Measurements from ENCODE around the gene KRT32. TPM values are rescaled to one million over a fixed set of nuclear protein-coding genes. Genes with fewer than 3 reads are reported as not detected.
A peak's percentile ranks its signal among the peaks of the same experiment; 100 is the strongest.
"Not testable (repeated sequence)": the region's sequence is repeated elsewhere in the genome, so short reads cannot be mapped to it uniquely, and the experiment has no call there.

KRT32 gene
- total RNA-seq, 1 experiment from 2014 or later: not detected

- H3K9me3 ChIP-seq: peaks cover 5% of the 10 kb centered on the region; the same call in 1 of the 2 replicates
- no peaks in the 10 kb centered on the region for H3K36me3 ChIP-seq
- H3K4me3 ChIP-seq: no peak overlapping the region
- no peak for DNase-seq
- no peaks in the 10 kb centered on the region for H3K27me3 ChIP-seq
Observed at GRCh38 chr17:41452281-41452680, 14.9 kb downstream of the KRT32 start.

GRCh38 chr17:41451154-41451728 is 15.9 kb downstream of the KRT32 start:
- no peaks in the 10 kb centered on the region for H3K27me3 ChIP-seq
- no peak overlapping the region for H3K4me3 ChIP-seq
- DNase-seq: no peak

DNA sequence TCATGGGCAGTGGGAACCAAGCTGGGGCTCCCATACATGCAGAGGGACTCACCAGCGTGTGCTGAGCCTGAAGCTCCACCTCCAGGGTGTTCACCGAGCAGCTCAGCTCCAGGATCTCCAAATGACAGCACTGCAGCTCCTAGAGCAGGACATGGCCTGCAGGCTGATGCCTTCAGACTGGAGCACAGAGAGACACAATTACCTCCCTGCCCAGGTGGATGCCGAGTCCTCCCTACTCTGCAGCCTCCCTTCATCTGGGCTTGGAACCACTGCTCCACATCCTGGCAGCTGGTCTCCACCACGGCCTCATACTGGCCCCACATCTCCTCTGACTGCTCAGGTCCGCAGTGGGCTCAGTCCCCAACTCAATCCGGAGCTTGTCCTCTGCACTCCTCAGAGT is 18.2 kb downstream of the KRT32 start:
- Histone ChIP-seq H3K4me3 (no peak overlapping the region), H3K36me3 (no peaks in the 10 kb centered on the region), H3K27me3 (no peaks in the 10 kb centered on the region), H3K9me3 (peaks cover 5% of the 10 kb centered on the region; the same call in 1 of the 2 replicates)
- DNase-seq: no peak

More at GRCh38 chr17:41451154-41451728, 15.9 kb downstream of the KRT32 start:
- Histone ChIP-seq H3K36me3 (no peaks in the 10 kb centered on the region), H3K9me3 (peaks cover 5% of the 10 kb centered on the region; the same call in 1 of the 2 replicates)

DNA sequence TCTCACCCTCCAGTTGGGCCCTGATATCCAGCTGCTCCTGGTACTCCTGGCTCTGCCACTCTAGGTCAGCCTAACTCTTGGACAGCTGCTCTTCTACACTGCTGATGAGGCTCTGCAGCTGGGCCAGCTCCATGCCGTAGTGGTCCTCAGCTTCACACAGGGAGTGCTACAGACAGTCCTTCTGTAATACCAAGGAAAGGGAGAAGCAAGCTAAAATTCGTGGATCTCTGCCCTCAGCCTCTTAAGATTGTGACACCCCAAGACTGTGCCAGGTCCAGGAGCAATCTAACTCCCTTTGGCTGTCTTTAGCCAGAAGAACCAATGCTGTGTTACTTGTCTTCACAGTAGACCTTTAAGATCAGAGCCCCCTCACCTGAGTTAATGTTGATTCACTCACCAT is 18.7 kb downstream of the KRT32 start:
- Histone ChIP-seq H3K4me3 (no peak overlapping the region), H3K27me3 (no peaks in the 10 kb centered on the region), H3K9me3 (peaks cover 5% of the 10 kb centered on the region; the same call in 1 of the 2 replicates), H3K36me3 (no peaks in the 10 kb centered on the region)
- DNase-seq: no peak

DNA sequence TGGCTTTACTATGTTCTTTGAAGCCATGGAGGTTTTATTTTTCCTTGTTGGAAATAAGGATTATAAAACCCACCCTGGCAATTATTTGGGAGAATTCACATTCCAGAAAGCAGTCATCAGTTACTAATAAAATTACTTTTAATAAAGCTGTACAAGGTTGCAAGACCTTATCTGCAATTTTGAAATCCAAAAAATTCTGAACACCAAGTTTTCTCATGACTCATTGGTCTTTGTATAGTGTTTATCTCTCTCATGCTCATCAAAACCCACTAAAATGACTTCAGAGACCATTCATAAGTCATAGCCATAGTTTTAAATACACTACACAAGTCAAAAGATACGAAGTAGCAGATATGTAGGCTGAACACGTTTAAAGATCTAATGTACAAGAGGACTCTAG is 20.4 kb downstream of the KRT32 start:
- Histone ChIP-seq H3K4me3 (no peak overlapping the region), H3K27me3 (no peaks in the 10 kb centered on the region), H3K9me3 (peaks cover 4% of the 10 kb centered on the region; the same call in 1 of the 2 replicates), H3K36me3 (no peaks in the 10 kb centered on the region)
- no peak for DNase-seq

DNA sequence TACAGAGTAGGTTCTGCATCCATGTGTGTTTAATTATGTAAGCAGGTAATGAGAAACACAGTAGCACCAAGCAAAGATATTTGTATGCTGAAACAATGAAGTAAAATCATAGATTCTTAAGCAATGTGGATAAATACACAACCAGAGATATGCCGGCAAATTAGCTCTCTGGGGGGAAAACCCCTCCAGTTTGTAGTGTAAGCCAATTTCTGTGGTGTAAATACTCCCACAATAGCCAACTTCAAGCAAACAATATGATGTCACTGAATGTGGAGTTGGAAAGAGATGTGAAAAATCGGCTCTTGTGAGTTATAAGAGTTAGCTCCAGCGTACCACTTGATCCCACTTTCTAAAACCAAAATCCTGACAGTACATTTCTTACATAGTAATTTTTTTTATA is 22.5 kb downstream of the KRT32 start:
- Histone ChIP-seq H3K9me3 (peaks cover 2% of the 10 kb centered on the region; the same call in 1 of the 2 replicates), H3K27me3 (no peaks in the 10 kb centered on the region), H3K36me3 (no peaks in the 10 kb centered on the region), H3K4me3 (no peak overlapping the region)
- DNase-seq: no peak

GRCh38 chr17:41444186-41444585 is 23.0 kb downstream of the KRT32 start:
- Histone ChIP-seq H3K4me3 (no peak overlapping the region), H3K27me3 (no peaks in the 10 kb centered on the region), H3K36me3 (no peaks in the 10 kb centered on the region), H3K9me3 (peaks cover 2% of the 10 kb centered on the region; the same call in 1 of the 2 replicates)
- no peak for DNase-seq

DNA sequence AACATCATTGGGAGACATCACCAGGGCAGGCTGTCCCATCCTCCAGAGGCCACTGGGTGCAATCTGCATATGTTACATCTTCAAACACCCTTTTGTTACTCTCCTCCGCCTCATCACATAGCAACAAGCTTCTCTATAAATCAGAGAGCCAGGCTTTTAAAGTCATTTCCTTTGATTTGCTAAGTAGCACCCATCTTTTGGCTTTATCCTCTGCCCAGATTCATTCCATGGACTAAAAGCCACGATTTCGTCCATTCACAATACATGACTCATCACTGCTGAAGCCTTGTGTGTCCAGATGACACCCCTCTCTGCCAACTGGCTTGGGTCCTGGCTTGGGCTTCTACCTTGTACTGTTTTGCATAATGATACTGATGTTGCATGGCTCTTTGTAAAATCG is 24.4 kb downstream of the KRT32 start:
- H3K4me3 ChIP-seq: no peak overlapping the region
- peak; percentile 70 for DNase-seq
- H3K27me3 ChIP-seq: no peaks in the 10 kb centered on the region
- peaks cover 2% of the 10 kb centered on the region; the same call in 1 of the 2 replicates for H3K9me3 ChIP-seq
- H3K36me3 ChIP-seq: no peaks in the 10 kb centered on the region

DNA sequence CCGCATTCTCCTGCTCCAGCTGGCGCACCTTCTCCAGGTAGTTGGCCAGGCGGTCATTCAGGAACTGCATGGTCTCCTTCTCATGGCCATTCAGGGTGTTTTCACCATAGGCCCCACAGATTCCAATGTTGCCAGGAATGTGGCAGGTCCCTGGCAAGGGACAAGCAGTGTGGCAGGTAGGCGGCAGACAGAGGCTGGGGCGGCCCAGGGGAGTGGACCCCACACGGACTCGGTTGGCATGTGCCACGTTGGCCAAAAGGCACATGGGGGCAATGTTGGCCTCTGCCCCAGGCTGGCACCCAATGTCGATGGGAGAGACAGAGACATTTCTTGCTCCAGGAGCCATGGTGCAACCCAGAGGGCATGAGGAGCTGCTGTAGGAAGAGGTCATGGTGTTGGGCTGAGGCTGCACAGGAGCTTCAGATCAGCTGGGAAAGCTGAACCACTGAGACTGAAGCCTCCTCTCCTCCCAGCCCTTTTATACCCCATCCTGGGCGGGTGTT is 26.6 kb downstream of the KRT32 start, which contains the start of gene KRT38:
TSS of gene KRT38 (minus strand) at position 453 of the 503 bp plus-strand sequence. CDS start at position 391, 62 bp downstream.
- Histone ChIP-seq H3K36me3 (no peaks in the 10 kb centered on the region), H3K9me3 (peaks cover 2% of the 10 kb centered on the region; the same call in 1 of the 2 replicates), H3K4me3 (no peak within 1 kb of the TSS), H3K27me3 (no peaks in the 10 kb centered on the region)
- no peak for DNase-seq

GRCh38 chr17:41439375-41439774 is 27.8 kb downstream of the KRT32 start:
- Histone ChIP-seq H3K36me3 (no peaks in the 10 kb centered on the region), H3K9me3 (peaks cover 2% of the 10 kb centered on the region; the same call in 1 of the 2 replicates), H3K27me3 (no peaks in the 10 kb centered on the region), H3K4me3 (no peak overlapping the region)
- no peak for DNase-seq

DNA sequence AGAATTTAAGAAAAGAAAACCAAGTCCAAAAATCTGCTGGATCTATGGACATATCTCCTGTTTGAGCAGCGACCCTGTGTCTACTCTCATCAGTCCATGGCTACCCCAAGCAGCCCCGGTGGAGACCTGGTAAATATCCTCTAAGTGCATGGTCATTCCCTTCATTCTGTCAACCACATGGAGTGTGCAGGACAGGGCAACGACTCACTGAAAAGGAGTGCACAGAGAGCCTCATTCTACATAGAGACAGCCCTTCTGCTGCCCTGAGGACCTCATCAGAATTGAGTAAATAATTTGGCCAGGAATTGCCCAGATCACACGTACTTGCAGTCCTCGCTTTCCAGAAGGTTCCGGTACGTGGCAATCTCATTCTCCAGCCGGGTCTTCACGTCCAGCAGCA is 29.4 kb downstream of the KRT32 start:
- Histone ChIP-seq H3K36me3 (no peaks in the 10 kb centered on the region), H3K4me3 (no peak overlapping the region), H3K9me3 (peaks cover 2% of the 10 kb centered on the region; the same call in 1 of the 2 replicates), H3K27me3 (no peaks in the 10 kb centered on the region)
- DNase-seq: no peak

DNA sequence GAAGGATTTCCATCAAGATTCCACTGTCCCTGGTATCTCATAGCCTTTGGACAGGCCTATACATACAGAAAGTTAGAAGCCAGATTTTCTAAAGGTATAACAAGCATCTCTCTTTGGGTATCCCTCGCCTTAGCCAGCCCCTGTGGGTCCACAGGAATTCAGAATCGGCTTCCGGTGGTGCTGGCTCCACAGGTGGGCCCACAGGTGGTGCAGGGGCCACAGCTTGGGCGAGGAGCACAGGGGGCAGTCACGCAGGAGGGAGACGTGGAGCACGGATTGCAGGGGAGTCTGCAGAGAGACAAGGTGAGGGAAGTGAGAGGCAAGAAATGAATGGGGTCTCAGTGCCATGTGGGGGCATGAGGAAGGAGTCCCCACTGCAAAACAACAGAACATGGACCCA is 29.9 kb downstream of the KRT32 start:
- H3K9me3 ChIP-seq: peaks cover 2% of the 10 kb centered on the region; the same call in 1 of the 2 replicates
- H3K27me3 ChIP-seq: no peaks in the 10 kb centered on the region
- DNase-seq: no peak
- H3K36me3 ChIP-seq: no peaks in the 10 kb centered on the region
- no peak overlapping the region for H3K4me3 ChIP-seq

- H3K4me3 ChIP-seq: no peak overlapping the region
- no peak for DNase-seq
- H3K27me3 ChIP-seq: no peaks in the 10 kb centered on the region
- H3K9me3 ChIP-seq: no peaks in the 10 kb centered on the region
- H3K36me3 ChIP-seq: no peaks in the 10 kb centered on the region
Observed at GRCh38 chr17:41434415-41434814, 32.8 kb downstream of the KRT32 start.

DNA sequence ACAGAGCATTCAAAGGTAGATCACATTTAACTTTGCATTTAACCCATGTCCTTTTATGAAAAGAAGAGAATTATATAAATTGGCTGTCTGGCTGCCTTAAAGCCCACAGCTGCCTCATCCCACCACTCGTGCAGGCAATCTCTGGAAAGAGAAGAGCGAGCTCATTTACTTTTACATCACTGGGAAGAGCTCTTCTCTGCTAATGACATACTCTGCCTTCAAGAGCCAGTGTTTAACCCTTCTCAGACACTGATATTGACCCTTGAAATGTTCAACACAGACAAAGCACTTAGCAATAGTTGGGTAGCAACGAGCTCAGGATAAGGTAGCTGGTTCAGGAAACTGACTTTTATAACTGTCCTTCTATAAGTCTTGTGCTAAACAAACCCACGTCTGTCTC is 33.2 kb downstream of the KRT32 start:
- no peaks in the 10 kb centered on the region for H3K36me3 ChIP-seq
- no peaks in the 10 kb centered on the region for H3K27me3 ChIP-seq
- DNase-seq: no peak

DNA sequence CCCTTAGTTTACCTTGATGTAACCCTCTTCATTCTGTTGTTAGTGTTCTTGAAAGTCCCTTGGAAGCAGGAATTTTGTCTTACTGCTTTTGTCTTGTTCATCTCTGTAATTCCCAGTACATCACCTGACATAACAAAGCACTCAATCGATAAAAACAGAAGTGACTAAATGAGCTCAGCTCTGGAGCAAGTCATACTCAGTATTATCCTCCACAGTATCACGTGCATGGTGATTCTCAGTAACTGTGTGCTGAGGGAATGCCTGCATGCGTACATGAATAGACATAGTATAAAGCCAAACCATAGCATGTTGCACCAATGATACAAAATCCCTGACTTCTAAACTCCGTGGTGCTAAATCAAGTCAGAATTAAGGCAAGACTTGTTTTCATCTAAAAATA is 33.6 kb downstream of the KRT32 start:
- no peak for DNase-seq
- Histone ChIP-seq H3K9me3 (no peaks in the 10 kb centered on the region), H3K4me3 (no peak overlapping the region), H3K27me3 (no peaks in the 10 kb centered on the region), H3K36me3 (no peaks in the 10 kb centered on the region)

More for the DNA sequence above, 33.2 kb downstream of the KRT32 start:
- Histone ChIP-seq H3K4me3 (no peak overlapping the region), H3K9me3 (no peaks in the 10 kb centered on the region)

GRCh38 chr17:41430376-41430775 is 36.8 kb downstream of the KRT32 start:
- not testable (repeated sequence) for H3K27me3 ChIP-seq, H3K36me3 ChIP-seq, H3K9me3 ChIP-seq, DNase-seq, H3K4me3 ChIP-seq

DNA sequence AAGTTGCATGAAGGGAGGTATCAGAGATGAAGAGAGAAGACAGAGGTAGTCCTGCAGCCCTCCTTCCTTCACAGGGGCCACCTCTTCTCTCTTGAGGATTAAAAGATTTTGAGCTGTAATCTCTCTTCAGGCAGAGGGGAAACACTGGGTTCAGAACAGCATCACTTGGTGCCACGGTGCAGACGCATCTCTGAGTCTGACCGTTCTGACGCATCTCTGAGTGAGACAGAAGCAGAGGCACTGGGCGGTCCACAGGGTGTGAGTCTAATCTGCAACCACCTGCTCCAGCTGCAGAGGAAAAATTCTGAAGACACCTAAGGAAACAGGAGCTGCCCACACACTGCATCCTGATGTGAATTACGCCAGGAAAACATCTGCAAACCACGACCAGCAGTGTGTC is 37.5 kb downstream of the KRT32 start:
- Histone ChIP-seq H3K9me3 (no peaks in the 10 kb centered on the region; the same call in 1 of the 2 replicates), H3K4me3 (no peak overlapping the region), H3K27me3 (no peaks in the 10 kb centered on the region), H3K36me3 (no peaks in the 10 kb centered on the region)
- no peak for DNase-seq
